ENCODE results near the gene XKR3. TPM values are rescaled to one million over a fixed set of nuclear protein-coding genes. Genes with fewer than 3 reads are reported as not detected.

The XKR3 gene
- total and polyA plus RNA-seq, 2 experiments from 2014 or later: not detected

DNA sequence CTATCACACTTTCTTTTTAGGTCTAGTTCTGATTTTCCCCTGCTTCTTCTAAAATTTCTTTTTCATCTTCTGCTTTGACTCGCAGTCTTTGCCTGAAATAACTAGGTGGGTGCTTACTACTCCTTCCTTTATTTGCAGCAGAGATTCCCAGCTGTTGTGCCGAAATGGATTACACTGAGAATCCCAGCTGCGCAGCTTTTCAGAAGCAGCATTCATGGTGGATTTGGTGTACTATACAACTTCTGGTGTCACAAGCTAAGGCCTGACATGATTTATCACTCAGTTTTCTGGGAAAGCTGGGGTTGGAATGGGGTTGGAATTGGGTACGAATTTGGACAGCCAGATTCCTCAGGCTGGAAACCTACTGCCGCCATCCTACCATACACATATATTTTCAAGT, 6.0 kb upstream of the XKR3 start:
- H3K4me1 Mint-ChIP-seq: no peaks in the 10 kb centered on the region
- H3K27me3 ChIP-seq (ENCODE audit: insufficient read depth): no peaks in the 10 kb centered on the region
- no peak overlapping the region for H3K4me3 Mint-ChIP-seq
- H3K27ac ChIP-seq (ENCODE audit: low read depth): no peak overlapping the region
- H3K9me2 ChIP-seq (ENCODE audit: insufficient read depth): no peaks in the 10 kb centered on the region
- no peaks in the 10 kb centered on the region for H3K36me3 Mint-ChIP-seq (ENCODE audit: low read depth)
- H4K20me1 ChIP-seq (replicated peaks; ENCODE audit: insufficient read depth): no peaks in the 10 kb centered on the region
- no peak overlapping the region for H3K4me3 ChIP-seq
- H3K27ac Mint-ChIP-seq: no peak overlapping the region
- no peak overlapping the region for H3K4me2 ChIP-seq
- no peaks in the 10 kb centered on the region for H3K4me1 ChIP-seq (ENCODE audit: insufficient read depth)
- no peaks in the 10 kb centered on the region for H3K36me3 ChIP-seq (ENCODE audit: insufficient read depth)
- H3K27me3 Mint-ChIP-seq (ENCODE audit: insufficient read depth, low read depth, poor library complexity): no peaks in the 10 kb centered on the region
- TF ChIP-seq, protein P1, sequence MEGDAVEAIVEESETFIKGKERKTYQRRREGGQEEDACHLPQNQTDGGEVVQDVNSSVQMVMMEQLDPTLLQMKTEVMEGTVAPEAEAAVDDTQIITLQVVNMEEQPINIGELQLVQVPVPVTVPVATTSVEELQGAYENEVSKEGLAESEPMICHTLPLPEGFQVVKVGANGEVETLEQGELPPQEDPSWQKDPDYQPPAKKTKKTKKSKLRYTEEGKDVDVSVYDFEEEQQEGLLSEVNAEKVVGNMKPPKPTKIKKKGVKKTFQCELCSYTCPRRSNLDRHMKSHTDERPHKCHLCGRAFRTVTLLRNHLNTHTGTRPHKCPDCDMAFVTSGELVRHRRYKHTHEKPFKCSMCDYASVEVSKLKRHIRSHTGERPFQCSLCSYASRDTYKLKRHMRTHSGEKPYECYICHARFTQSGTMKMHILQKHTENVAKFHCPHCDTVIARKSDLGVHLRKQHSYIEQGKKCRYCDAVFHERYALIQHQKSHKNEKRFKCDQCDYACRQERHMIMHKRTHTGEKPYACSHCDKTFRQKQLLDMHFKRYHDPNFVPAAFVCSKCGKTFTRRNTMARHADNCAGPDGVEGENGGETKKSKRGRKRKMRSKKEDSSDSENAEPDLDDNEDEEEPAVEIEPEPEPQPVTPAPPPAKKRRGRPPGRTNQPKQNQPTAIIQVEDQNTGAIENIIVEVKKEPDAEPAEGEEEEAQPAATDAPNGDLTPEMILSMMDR (conservative IDR thresholded peaks at IDR 0.05; ENCODE audit: low read depth in 2 of 2): no peak
- TF ChIP-seq JUNB (IDR thresholded peaks at IDR 0.05; ENCODE audit: unreplicated experiment): no peak
- TF ChIP-seq ZNF331 (CRISPR knock-in tag; IDR thresholded peaks at IDR 0.05; ENCODE audit: low read depth): no peak
- TF ChIP-seq POLR2AphosphoS5 (IDR thresholded peaks at IDR 0.05; ENCODE audit: low read depth): no peak
- no peak for TF ChIP-seq EZH2 (IDR thresholded peaks at IDR 0.05; ENCODE audit: low read depth, unreplicated experiment)
- no peak for TF ChIP-seq CREB1 (CRISPR knock-in tag; IDR thresholded peaks at IDR 0.05; ENCODE audit: low read depth)
- TF ChIP-seq, protein P2, sequence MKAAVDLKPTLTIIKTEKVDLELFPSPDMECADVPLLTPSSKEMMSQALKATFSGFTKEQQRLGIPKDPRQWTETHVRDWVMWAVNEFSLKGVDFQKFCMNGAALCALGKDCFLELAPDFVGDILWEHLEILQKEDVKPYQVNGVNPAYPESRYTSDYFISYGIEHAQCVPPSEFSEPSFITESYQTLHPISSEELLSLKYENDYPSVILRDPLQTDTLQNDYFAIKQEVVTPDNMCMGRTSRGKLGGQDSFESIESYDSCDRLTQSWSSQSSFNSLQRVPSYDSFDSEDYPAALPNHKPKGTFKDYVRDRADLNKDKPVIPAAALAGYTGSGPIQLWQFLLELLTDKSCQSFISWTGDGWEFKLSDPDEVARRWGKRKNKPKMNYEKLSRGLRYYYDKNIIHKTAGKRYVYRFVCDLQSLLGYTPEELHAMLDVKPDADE (IDR thresholded peaks at IDR 0.05): no peak
- no peak for TF ChIP-seq NANOG (IDR thresholded peaks at IDR 0.05; ENCODE audit: borderline replicate concordance)
- TF ChIP-seq STAT1 (IDR thresholded peaks at IDR 0.05; ENCODE audit: unreplicated experiment): no peak
- no peak for TF ChIP-seq ZNF114 (CRISPR knock-in tag; IDR thresholded peaks at IDR 0.05)
- TF ChIP-seq, protein P3, sequence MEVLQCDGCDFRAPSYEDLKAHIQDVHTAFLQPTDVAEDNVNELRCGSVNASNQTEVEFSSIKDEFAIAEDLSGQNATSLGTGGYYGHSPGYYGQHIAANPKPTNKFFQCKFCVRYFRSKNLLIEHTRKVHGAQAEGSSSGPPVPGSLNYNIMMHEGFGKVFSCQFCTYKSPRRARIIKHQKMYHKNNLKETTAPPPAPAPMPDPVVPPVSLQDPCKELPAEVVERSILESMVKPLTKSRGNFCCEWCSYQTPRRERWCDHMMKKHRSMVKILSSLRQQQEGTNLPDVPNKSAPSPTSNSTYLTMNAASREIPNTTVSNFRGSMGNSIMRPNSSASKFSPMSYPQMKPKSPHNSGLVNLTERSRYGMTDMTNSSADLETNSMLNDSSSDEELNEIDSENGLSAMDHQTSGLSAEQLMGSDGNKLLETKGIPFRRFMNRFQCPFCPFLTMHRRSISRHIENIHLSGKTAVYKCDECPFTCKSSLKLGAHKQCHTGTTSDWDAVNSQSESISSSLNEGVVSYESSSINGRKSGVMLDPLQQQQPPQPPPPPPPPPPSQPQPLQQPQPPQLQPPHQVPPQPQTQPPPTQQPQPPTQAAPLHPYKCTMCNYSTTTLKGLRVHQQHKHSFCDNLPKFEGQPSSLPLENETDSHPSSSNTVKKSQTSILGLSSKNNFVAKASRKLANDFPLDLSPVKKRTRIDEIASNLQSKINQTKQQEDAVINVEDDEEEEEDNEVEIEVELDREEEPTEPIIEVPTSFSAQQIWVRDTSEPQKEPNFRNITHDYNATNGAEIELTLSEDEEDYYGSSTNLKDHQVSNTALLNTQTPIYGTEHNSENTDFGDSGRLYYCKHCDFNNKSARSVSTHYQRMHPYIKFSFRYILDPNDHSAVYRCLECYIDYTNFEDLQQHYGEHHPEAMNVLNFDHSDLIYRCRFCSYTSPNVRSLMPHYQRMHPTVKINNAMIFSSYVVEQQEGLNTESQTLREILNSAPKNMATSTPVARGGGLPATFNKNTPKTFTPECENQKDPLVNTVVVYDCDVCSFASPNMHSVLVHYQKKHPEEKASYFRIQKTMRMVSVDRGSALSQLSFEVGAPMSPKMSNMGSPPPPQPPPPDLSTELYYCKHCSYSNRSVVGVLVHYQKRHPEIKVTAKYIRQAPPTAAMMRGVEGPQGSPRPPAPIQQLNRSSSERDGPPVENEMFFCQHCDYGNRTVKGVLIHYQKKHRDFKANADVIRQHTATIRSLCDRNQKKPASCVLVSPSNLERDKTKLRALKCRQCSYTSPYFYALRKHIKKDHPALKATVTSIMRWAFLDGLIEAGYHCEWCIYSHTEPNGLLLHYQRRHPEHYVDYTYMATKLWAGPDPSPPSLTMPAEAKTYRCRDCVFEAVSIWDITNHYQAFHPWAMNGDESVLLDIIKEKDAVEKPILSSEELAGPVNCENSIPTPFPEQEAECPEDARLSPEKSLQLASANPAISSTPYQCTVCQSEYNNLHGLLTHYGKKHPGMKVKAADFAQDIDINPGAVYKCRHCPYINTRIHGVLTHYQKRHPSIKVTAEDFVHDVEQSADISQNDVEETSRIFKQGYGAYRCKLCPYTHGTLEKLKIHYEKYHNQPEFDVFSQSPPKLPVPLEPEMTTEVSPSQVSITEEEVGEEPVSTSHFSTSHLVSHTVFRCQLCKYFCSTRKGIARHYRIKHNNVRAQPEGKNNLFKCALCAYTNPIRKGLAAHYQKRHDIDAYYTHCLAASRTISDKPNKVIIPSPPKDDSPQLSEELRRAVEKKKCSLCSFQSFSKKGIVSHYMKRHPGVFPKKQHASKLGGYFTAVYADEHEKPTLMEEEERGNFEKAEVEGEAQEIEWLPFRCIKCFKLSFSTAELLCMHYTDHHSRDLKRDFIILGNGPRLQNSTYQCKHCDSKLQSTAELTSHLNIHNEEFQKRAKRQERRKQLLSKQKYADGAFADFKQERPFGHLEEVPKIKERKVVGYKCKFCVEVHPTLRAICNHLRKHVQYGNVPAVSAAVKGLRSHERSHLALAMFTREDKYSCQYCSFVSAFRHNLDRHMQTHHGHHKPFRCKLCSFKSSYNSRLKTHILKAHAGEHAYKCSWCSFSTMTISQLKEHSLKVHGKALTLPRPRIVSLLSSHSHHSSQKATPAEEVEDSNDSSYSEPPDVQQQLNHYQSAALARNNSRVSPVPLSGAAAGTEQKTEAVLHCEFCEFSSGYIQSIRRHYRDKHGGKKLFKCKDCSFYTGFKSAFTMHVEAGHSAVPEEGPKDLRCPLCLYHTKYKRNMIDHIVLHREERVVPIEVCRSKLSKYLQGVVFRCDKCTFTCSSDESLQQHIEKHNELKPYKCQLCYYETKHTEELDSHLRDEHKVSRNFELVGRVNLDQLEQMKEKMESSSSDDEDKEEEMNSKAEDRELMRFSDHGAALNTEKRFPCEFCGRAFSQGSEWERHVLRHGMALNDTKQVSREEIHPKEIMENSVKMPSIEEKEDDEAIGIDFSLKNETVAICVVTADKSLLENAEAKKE (CRISPR knock-in tag; IDR thresholded peaks at IDR 0.05): no peak
- no peak for TF ChIP-seq EZH2phosphoT487 (IDR thresholded peaks at IDR 0.05; ENCODE audit: unreplicated experiment)
- TF ChIP-seq, protein P4, sequence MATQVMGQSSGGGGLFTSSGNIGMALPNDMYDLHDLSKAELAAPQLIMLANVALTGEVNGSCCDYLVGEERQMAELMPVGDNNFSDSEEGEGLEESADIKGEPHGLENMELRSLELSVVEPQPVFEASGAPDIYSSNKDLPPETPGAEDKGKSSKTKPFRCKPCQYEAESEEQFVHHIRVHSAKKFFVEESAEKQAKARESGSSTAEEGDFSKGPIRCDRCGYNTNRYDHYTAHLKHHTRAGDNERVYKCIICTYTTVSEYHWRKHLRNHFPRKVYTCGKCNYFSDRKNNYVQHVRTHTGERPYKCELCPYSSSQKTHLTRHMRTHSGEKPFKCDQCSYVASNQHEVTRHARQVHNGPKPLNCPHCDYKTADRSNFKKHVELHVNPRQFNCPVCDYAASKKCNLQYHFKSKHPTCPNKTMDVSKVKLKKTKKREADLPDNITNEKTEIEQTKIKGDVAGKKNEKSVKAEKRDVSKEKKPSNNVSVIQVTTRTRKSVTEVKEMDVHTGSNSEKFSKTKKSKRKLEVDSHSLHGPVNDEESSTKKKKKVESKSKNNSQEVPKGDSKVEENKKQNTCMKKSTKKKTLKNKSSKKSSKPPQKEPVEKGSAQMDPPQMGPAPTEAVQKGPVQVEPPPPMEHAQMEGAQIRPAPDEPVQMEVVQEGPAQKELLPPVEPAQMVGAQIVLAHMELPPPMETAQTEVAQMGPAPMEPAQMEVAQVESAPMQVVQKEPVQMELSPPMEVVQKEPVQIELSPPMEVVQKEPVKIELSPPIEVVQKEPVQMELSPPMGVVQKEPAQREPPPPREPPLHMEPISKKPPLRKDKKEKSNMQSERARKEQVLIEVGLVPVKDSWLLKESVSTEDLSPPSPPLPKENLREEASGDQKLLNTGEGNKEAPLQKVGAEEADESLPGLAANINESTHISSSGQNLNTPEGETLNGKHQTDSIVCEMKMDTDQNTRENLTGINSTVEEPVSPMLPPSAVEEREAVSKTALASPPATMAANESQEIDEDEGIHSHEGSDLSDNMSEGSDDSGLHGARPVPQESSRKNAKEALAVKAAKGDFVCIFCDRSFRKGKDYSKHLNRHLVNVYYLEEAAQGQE (IDR thresholded peaks at IDR 0.05; ENCODE audit: unreplicated experiment): no peak
- DNase-seq (ENCODE audit: low spot score): no peak
- no peak for ATAC-seq
- H2AFZ ChIP-seq: no peak overlapping the region
- H3K79me2 ChIP-seq (replicated peaks; ENCODE audit: insufficient read depth): no peaks in the 10 kb centered on the region
- no peaks in the 10 kb centered on the region for H3F3A ChIP-seq (replicated peaks; ENCODE audit: low read depth)
- peaks cover 67% of the 10 kb centered on the region for H3K9me3 Mint-ChIP-seq

Measured in GM23338 (cell line).